GM10266 (cell line): ENCODE measurements around the gene NPIPB8.
"Not testable (repeated sequence)": the region's sequence is repeated elsewhere in the genome, so short reads cannot be mapped to it uniquely, and the experiment has no call there.

Experiments used
- DNase-seq: peaks from one replicate; pipeline ENCODE4 v3.0.0; 2012; ENCODE audit errors: extremely low spot score
- TF ChIP-seq, protein P1 (sequence below): IDR thresholded peaks from 2 replicates; pipeline ENCODE4 v1.5.1; 2012; ENCODE audit warnings: mild to moderate bottlenecking, low read depth; ENCODE audit not compliant: control insufficient read depth, insufficient read depth; ENCODE audit errors: missing control alignments

The NPIPB8 gene

GRCh38 chr16:28596115-28596630, 41.7 kb upstream of the NPIPB8 start:
- TF ChIP-seq, protein P1, sequence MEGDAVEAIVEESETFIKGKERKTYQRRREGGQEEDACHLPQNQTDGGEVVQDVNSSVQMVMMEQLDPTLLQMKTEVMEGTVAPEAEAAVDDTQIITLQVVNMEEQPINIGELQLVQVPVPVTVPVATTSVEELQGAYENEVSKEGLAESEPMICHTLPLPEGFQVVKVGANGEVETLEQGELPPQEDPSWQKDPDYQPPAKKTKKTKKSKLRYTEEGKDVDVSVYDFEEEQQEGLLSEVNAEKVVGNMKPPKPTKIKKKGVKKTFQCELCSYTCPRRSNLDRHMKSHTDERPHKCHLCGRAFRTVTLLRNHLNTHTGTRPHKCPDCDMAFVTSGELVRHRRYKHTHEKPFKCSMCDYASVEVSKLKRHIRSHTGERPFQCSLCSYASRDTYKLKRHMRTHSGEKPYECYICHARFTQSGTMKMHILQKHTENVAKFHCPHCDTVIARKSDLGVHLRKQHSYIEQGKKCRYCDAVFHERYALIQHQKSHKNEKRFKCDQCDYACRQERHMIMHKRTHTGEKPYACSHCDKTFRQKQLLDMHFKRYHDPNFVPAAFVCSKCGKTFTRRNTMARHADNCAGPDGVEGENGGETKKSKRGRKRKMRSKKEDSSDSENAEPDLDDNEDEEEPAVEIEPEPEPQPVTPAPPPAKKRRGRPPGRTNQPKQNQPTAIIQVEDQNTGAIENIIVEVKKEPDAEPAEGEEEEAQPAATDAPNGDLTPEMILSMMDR, result no peak
- DNase-seq, result no peak

DNA sequence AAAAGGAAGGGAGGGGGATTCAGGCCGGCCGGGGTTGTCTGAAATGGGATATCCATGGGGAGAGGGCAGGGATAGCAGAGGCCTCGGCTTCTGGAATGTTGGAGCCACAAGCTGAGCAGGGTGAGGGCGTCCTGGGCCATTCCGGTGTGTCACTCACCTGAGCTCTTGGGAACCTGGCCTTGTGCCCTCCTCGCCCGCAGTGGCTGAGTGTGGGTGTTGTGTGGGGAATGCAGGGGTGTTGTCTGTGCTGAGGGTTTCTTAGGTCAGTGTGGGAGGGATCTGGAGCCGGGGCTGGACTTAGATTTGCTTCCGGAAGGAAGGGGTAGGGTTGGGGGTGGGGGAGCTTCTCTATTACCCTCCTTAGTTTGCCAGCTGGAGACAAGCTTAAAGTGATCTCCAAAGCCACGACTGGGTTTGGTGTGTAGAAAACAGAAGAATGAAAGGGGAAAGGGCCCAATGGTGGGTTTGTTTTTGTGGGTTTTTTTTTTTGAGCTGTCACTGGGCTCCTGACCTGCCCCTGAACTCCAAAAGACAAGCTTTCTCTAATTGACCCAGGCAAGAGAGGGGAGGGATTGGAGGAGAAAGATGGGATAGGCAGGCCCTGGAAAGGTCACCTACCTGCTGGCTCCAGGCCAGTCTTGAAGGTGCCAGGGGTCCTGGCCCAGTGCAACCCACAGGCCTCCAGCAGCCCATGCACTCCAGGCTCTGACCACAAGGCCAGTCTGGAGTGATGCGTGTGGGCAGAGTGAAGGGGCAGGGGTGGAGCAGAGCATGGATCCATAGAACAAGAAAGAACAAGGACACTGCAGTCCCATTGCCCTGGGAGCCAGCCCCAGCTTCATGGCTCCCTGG, 40.8 kb upstream of the NPIPB8 start, which contains the start of gene SULT1A2:
Gene SULT1A2 (minus strand): TSS at position 211 of the 852 bp plus-strand sequence. CDS start 1,120 bp downstream, outside the sequence.
- DNase-seq, result no peak
- TF ChIP-seq, protein P1, result no peak

DNA sequence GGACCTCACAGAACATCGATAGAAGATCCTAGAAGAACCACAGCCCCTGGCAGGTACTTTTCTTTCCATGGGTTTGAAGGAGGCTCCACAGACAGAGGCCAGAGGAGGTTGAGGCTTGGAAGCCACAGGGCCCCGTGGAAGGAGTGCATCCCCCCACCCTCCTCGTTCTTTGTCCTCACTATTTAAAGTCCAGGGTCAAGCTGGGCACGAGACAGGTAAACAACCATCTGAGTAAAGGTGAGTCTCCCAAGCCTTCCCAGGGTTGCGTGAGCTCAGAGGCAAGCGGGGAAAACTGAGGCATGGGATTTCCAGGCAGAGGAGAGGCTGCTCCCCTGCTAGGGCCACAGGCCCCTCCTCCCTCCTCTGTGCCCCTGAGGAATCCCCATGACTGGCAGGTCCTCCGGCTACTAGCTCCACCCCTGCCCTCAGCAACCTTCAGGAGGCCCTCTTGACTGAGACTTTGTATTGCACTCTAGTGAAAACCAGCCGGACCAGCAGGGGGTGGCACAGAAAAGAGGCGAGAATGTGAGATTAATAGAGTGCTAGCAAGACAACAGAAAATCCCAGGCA, 40.1 kb upstream of the NPIPB8 start:
- TF ChIP-seq, protein P1, result no peak
- DNase-seq, result peak; percentile 29

GRCh38 chr16:28599377-28600285, 38.2 kb upstream of the NPIPB8 start:
- DNase-seq, result not testable (repeated sequence)

DNA sequence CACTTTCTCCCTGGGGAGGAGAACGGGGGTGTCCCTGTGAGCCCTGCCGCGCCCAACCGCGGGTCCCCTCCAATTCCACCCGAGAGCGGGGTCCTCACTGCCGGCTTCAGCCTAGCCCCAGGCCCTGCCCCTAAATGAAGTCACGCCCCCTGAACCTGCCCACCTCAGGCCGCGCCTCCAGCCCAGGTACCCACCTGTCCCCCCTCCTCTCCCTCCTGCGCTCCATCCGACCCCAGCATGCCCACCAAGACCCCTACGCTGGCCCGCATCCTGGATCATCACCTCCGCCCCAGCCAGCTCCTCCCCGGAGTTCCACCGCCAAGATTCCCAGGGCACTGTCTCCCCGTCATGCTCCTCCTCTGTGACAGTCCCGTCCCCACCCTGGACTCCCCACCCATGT, 36.9 kb upstream of the NPIPB8 start:
- not testable (repeated sequence) for DNase-seq

DNA sequence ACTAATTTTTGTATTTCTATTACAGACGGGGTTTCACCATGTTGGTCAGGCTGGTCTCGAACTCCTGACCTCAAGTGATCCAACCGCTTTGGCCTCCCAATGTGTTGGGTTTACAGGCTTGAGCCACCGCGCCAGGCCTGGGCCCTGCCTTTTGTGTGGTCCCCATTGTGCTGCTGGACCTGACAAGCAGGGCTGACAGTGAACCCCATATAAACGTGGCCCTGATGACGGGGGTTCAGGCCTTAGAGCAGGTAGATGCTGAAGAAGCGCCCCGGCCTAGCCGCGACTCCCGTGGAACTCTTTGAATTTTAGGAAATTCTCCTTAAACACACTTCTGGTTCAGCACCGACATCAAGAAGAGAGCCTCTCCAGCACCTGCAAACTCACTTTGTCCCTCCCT, 36.3 kb upstream of the NPIPB8 start:
- DNase-seq, result not testable (repeated sequence)

DNA sequence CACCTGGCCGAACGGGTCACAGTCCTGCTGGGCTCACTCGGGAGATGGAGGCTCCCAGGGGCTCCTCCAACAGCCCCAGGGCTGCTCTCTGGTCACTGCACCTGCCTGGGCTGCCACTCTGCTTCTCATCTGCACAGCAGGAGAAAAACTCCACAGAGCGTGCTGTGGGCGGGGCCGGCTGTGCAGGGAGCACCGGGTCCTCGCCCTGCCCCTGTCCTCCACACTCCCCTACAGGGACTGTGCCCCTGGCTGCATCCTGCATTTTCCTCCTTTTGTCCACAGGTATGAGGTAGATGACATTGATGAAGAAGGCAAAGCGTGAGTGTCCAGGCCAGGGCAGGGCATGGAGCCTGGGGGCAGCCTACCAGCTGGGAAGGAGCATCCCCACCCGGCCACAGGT, 35.8 kb upstream of the NPIPB8 start:
- DNase-seq, result not testable (repeated sequence)

- DNase-seq, result peak; percentile 63
- TF ChIP-seq, protein P1, result no peak
These were observed 35.3 kb upstream of the NPIPB8 start for GRCh38 chr16:28602529-28602928.
